ENCODE data around the gene SBF1.

The SBF1 gene

DNA sequence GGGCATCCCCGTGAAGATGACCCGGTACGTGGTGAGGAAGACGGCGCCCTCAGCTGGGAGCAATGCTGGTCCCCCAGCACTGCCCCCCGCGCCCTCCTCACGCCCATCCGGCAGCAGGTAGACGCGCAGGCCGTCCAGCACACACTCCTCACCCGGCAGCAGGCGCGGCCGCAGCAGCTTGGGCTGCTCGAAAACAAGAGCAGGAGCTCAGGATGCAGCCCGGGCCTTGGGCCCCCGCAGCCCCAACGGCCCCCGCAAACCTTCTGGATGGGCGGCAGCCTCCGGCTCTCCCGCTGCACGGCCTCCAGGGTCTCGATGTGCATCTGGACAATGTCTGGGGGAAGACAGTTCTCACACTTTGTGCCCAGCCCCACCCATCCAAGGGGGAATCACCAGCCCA, 13.3 kb downstream of the SBF1 start:
- no peak overlapping the region for H3K27ac Mint-ChIP-seq
- no peaks in the 10 kb centered on the region for H3K4me1 Mint-ChIP-seq
- TF ChIP-seq, protein P1, sequence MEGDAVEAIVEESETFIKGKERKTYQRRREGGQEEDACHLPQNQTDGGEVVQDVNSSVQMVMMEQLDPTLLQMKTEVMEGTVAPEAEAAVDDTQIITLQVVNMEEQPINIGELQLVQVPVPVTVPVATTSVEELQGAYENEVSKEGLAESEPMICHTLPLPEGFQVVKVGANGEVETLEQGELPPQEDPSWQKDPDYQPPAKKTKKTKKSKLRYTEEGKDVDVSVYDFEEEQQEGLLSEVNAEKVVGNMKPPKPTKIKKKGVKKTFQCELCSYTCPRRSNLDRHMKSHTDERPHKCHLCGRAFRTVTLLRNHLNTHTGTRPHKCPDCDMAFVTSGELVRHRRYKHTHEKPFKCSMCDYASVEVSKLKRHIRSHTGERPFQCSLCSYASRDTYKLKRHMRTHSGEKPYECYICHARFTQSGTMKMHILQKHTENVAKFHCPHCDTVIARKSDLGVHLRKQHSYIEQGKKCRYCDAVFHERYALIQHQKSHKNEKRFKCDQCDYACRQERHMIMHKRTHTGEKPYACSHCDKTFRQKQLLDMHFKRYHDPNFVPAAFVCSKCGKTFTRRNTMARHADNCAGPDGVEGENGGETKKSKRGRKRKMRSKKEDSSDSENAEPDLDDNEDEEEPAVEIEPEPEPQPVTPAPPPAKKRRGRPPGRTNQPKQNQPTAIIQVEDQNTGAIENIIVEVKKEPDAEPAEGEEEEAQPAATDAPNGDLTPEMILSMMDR (IDR thresholded peaks at IDR 0.05; ENCODE audit: unreplicated experiment in 3 of 3) = no peak
- H3K27me3 Mint-ChIP-seq (ENCODE audit: low read depth) = no peaks in the 10 kb centered on the region
- no peaks in the 10 kb centered on the region for H3K9me3 Mint-ChIP-seq
- H3K4me3 Mint-ChIP-seq = no peak overlapping the region
- peaks cover 21% of the 10 kb centered on the region for H3K36me3 Mint-ChIP-seq (ENCODE audit: low read depth)

DNA sequence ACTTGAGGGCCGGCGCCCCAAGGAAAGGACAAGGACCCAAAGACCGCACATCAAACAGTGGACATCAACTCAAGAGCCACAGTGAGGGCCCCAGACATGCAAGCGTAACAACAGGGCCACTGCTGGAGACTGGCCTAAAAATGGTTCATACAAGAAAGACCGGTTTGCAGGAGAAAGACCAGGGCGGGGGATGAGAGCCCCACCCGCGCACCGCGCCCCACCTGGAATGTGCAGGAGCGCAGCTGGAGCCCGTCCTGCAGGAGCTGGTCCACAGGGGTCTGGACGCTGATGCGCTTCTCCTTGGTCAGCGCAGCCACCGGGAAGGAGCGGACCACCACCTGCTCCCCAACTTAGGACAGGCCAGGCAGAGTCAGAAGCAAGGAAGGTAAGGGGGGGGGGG, 13.9 kb downstream of the SBF1 start:
- Mint-ChIP-seq H3K36me3 (ENCODE audit: low read depth) (peaks cover 20% of the 10 kb centered on the region), H3K27ac (no peak overlapping the region), H3K9me3 (no peaks in the 10 kb centered on the region), H3K4me1 (no peaks in the 10 kb centered on the region), H3K4me3 (no peak overlapping the region), H3K27me3 (ENCODE audit: low read depth) (no peaks in the 10 kb centered on the region)
- TF ChIP-seq, protein P1 (IDR thresholded peaks at IDR 0.05; ENCODE audit: unreplicated experiment in 3 of 3) = no peak

DNA sequence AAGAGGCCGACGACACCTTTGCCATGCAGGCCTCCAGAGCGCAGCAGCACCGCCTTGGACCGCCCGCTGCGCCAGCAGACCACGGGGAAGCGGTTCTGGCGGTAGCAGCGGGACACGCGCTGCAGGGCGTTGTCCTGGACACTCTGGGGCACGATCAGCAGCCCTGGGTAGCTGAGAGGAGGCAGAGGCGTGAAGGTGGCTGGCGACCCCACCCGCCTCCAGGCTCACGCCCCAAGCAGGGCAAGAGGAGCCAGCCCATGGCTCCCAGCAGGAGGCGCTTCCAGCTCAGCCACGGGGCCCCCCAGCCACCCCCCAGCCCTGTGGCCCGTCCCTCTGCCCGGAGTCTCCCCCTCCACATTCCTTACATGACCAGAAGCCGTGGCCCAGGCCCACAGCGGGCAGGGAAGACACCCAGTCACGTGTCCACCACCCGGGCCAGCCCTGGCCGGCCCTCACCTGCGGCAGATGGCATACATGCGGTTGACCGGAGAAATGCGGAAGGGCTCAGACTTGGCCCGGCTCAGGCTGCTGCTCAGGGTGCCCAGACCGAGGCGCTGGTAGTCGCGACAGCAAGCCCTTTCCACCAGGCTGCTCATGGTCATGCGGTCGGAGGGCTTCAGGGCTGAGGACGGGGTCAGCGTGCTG, 15.2 kb downstream of the SBF1 start:
- H3K27me3 Mint-ChIP-seq (ENCODE audit: low read depth) = no peaks in the 10 kb centered on the region
- H3K9me3 Mint-ChIP-seq = no peaks in the 10 kb centered on the region
- H3K27ac Mint-ChIP-seq = no peak overlapping the region
- no peak overlapping the region for H3K4me3 Mint-ChIP-seq
- TF ChIP-seq, protein P1 (IDR thresholded peaks at IDR 0.05; ENCODE audit: unreplicated experiment in 3 of 3) = no peak
- H3K4me1 Mint-ChIP-seq = no peaks in the 10 kb centered on the region
- peaks cover 20% of the 10 kb centered on the region for H3K36me3 Mint-ChIP-seq (ENCODE audit: low read depth)

DNA sequence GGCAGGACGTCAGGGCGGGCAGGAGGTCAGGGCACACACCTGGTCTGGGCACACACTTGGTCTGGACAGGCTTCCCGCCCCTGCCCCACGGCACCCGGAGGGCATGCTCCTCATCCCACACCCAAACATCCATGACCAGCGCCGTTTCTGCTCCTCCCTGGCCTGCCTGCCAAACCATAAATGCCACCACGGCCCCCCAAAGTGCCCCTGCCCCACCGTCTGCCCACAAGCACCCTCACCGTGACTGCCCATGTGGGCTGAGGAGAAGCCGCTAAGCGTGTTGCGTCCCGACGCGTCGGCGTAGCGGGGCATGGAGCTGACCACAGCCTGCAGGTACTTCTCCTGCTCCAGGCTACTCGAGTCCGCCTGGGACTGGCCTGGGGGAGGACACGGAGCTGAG, 15.8 kb downstream of the SBF1 start:
- TF ChIP-seq, protein P1 (IDR thresholded peaks at IDR 0.05; ENCODE audit: unreplicated experiment in 3 of 3) = no peak
- Mint-ChIP-seq H3K9me3 (no peaks in the 10 kb centered on the region), H3K4me3 (no peak overlapping the region), H3K4me1 (no peaks in the 10 kb centered on the region), H3K27ac (no peak overlapping the region), H3K36me3 (ENCODE audit: low read depth) (peaks cover 23% of the 10 kb centered on the region), H3K27me3 (ENCODE audit: low read depth) (no peaks in the 10 kb centered on the region)

DNA sequence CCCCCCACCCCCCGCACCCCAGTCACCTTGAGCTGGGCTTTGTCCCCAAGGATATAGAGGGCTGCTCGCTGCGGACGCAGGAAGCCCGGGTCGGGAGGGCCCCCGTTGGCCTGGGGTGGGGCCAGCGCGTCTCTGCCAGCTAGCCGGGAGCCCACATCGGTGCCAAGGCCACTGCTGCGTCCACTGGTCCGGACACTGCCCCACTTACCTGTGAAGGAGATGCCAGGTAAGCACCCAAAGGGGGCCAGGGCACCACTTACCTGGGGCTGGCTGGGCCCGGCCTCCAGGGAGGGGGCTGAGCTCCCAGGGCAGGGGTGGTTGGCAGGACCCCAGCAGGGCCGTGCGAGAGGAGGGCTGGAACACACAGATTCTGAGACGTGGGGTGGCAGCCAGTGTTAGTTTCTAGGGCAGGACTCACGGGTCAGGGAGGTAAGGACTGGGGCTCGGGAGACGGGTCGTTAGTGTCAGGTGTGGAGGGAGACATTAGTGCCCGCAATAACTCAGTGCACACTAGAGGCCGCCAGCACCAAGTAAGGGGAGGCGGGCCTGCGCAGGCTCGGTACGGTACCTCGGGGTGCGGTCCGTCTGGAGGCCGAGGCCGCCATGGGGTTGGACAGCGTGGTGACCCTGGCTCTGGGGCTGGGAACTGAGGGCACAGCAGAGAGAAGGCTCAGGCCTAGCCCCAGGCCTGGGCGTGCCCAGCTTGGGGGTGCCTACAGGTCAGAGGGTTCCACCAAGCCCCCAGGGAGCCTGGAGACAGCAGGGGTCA, 18.2 kb downstream of the SBF1 start:
- Mint-ChIP-seq H3K27me3 (ENCODE audit: low read depth) (no peaks in the 10 kb centered on the region), H3K4me1 (no peaks in the 10 kb centered on the region), H3K36me3 (ENCODE audit: low read depth) (peaks cover 25% of the 10 kb centered on the region), H3K4me3 (no peak overlapping the region), H3K9me3 (no peaks in the 10 kb centered on the region), H3K27ac (no peak overlapping the region)
- TF ChIP-seq, protein P1 (IDR thresholded peaks at IDR 0.05; ENCODE audit: unreplicated experiment in 3 of 3) = no peak

DNA sequence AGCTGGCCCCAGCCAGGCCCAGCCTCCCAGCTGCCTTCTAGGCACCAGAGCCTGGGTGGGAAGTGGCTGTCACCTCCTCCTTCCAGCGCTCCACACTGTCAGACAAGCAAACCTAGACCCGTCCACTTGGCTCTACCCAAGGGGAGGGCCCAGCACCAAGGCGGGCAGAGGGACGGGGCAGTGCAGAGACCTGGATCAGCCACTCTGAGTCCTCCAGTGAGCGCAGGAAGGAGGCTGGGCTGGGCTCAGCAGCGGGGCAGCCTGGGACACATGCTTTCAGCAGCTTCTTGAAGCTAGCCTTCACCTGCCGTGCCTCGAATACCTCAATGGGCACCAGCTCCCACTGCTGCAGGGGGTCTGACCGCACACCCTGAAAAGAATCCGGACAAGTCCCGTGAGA, 18.8 kb downstream of the SBF1 start:
- TF ChIP-seq, protein P1 (IDR thresholded peaks at IDR 0.05; ENCODE audit: unreplicated experiment in 3 of 3) = no peak
- H3K9me3 Mint-ChIP-seq = no peaks in the 10 kb centered on the region
- no peaks in the 10 kb centered on the region for H3K27me3 Mint-ChIP-seq (ENCODE audit: low read depth)
- H3K36me3 Mint-ChIP-seq (ENCODE audit: low read depth) = peaks cover 31% of the 10 kb centered on the region
- H3K4me3 Mint-ChIP-seq = no peak overlapping the region
- no peaks in the 10 kb centered on the region for H3K4me1 Mint-ChIP-seq
- no peak overlapping the region for H3K27ac Mint-ChIP-seq

All from nephron (organoid).